HepG2 (cell line): Measurements from ENCODE around the gene CPSF4. TPM values are rescaled to one million over a fixed set of nuclear protein-coding genes. Genes with fewer than 3 reads are reported as not detected.
"Not testable (repeated sequence)": the region's sequence is repeated elsewhere in the genome, so short reads cannot be mapped to it uniquely, and the experiment has no call there.

Experiments
- ATAC-seq: fragments of 200-7000 bp; cut with Tn5 transposase; 3 replicates; pipeline ENCODE4 v1.9.1; 2020; ENCODE audit warnings: mild to moderate bottlenecking, moderate library complexity
- BruUV-seq: library from RNA; stranded (reverse); fragments of 400-500 nt; replicated peaks from 2 replicates; lab custom pipeline; 2021; lab: Mats Ljungman, UMichigan
- CTCF ChIA-PET: fragments of 300-600 bp; formaldehyde crosslinking; extraction: SDS; loops from one replicate; lab custom pipeline; 2021; ENCODE audit warnings: low total read pairs, inconsistent platforms, low intra/inter-chr PET ratio; lab: Yijun Ruan, JAX
- POLR2A ChIA-PET: fragments of 350-600 bp; sonication (Branson Sonifier 250); formaldehyde crosslinking; loops from one replicate; lab custom pipeline; 2020; ENCODE audit warnings: antibody characterized with exemption, inconsistent platforms; lab: Yijun Ruan, JAX
- DNase-seq: peaks from one replicate; pipeline ENCODE4 v3.0.0-alpha.2; 2015; ENCODE audit warnings: low spot score
- FAIRE-seq: peaks from 3 replicates; lab custom pipeline; 2011; peaks lifted over from hg19 to GRCh38; lab: Jason Lieb, UNC
- H2AFZ ChIP-seq: one replicate; pipeline ENCODE4 v1.6.1; 2011; ENCODE audit warnings: low read length, inconsistent platforms
- H3K27ac ChIP-seq: fragments of 300-600 bp; 3 replicates; pipeline ENCODE4 v1.8.0; 2011; ENCODE audit warnings: mixed run types, mild to moderate bottlenecking, mixed read lengths, low read length, inconsistent platforms; ENCODE audit not compliant: insufficient read depth; ENCODE audit errors: extremely low read length
- H3K27me3 ChIP-seq, 2 experiments: fragments of 200-600 bp in 1 of 2; 2 replicates in 1 of 2; 3 replicates in 1 of 2; pipeline versions ENCODE4 v1.6.0 to v1.8.0; 2011; ENCODE audit warnings: low read length in 2 of 2, mild to moderate bottlenecking in 2 of 2, moderate library complexity in 2 of 2, inconsistent platforms in 1 of 2; ENCODE audit not compliant: insufficient read depth in 2 of 2, control insufficient read depth in 1 of 2
- H3K36me3 ChIP-seq, 2 experiments: fragments of 200-600 bp in 1 of 2; replicated peaks in 1 of 2; 2 replicates in 1 of 2; 3 replicates in 1 of 2; pipeline versions ENCODE4 v1.5.1 to v1.8.0; 2011; ENCODE audit warnings: low read length in 2 of 2, inconsistent platforms in 1 of 2; ENCODE audit not compliant: insufficient read depth in 2 of 2, control insufficient read depth in 1 of 2
- H3K4me1 ChIP-seq: 2 replicates; pipeline ENCODE4 v1.5.1; 2012; ENCODE audit warnings: low read length, inconsistent platforms; ENCODE audit not compliant: insufficient read depth
- H3K4me2 ChIP-seq: 2 replicates; pipeline ENCODE4 v1.6.0; 2011; ENCODE audit warnings: low read depth, low read length, inconsistent platforms
- H3K4me3 ChIP-seq, 3 experiments: fragments of 200-600 bp in 1 of 3; sonication (generic), shearing (Covaris generic) in 1 of 3; replicated peaks in 1 of 3; 2 replicates each; pipeline ENCODE4 v1.5.1; 2011 to 2016; ENCODE audit warnings: low read length in 3 of 3, inconsistent platforms in 2 of 3, low read depth in 2 of 3, mild to moderate bottlenecking in 2 of 3, control low read depth in 1 of 3, mixed read lengths in 1 of 3; ENCODE audit not compliant: insufficient read depth in 1 of 3
- H3K79me2 ChIP-seq: one replicate; pipeline ENCODE4 v1.6.1; 2011; ENCODE audit warnings: low read length, inconsistent platforms; ENCODE audit not compliant: insufficient read depth
- H3K9ac ChIP-seq: 2 replicates; pipeline ENCODE4 v1.6.0; 2011; ENCODE audit warnings: mild to moderate bottlenecking, low read depth, low read length, inconsistent platforms; ENCODE audit not compliant: insufficient read depth
- H3K9me3 ChIP-seq: 2 replicates; pipeline ENCODE4 v1.5.1; 2012; ENCODE audit warnings: mild to moderate bottlenecking, low read length
- H4K20me1 ChIP-seq: 2 replicates; pipeline ENCODE4 v1.6.0; 2011; ENCODE audit warnings: inconsistent platforms, mild to moderate bottlenecking, low read length, moderate library complexity; ENCODE audit not compliant: insufficient read depth
- BORCS8-MEF2B ChIP-seq: sonication (generic); formaldehyde crosslinking; IDR thresholded peaks from 2 replicates; pipeline ENCODE4 v1.8.0; 2022; ENCODE audit warnings: mild to moderate bottlenecking, missing genetic modification reagents
- HINFP ChIP-seq: sonication (generic); formaldehyde crosslinking; IDR thresholded peaks from 2 replicates; pipeline ENCODE4 v1.4.0; 2020; ENCODE audit warnings: low read depth, mild to moderate bottlenecking, missing genetic modification reagents
- HIVEP1 ChIP-seq: sonication (generic); formaldehyde crosslinking; IDR thresholded peaks from 2 replicates; pipeline ENCODE4 v1.4.0; 2020; ENCODE audit warnings: mild to moderate bottlenecking, missing genetic modification reagents
- MAFF ChIP-seq: IDR thresholded peaks from 2 replicates; pipeline ENCODE4 v1.6.1; 2011; ENCODE audit warnings: low read depth, low read length, improper control_type of control experiment
- MAFK ChIP-seq, 2 experiments: IDR thresholded peaks in 1 of 2; conservative IDR thresholded peaks in 1 of 2; 2 replicates each; pipeline ENCODE4 v1.6.1; 2011; ENCODE audit warnings: improper control_type of control experiment in 2 of 2, low read length in 2 of 2
- NFYB ChIP-seq: sonication (generic); formaldehyde crosslinking; IDR thresholded peaks from 2 replicates; pipeline ENCODE4 v1.4.0; 2020; ENCODE audit warnings: missing genetic modification reagents
- NFYC ChIP-seq: IDR thresholded peaks from 2 replicates; pipeline ENCODE4 v1.6.1; 2016; ENCODE audit warnings: missing genetic modification reagents, missing compliant biosample characterization
- PAWR ChIP-seq: sonication (generic); formaldehyde crosslinking; IDR thresholded peaks from 2 replicates; pipeline ENCODE4 v1.4.0; 2020; ENCODE audit warnings: missing genetic modification reagents, mild to moderate bottlenecking, borderline replicate concordance
- POLR2A ChIP-seq, 2 experiments: IDR thresholded peaks; 2 replicates each; pipeline ENCODE4 v1.6.1; 2011; ENCODE audit warnings: low read depth in 2 of 2, low read length in 2 of 2, mild to moderate bottlenecking in 1 of 2, moderate library complexity in 1 of 2; ENCODE audit not compliant: insufficient read depth in 1 of 2
- POLR2AphosphoS5 ChIP-seq: IDR thresholded peaks from 2 replicates; pipeline ENCODE4 v1.6.1; 2012; ENCODE audit warnings: low read depth, low read length
- SALL1 ChIP-seq: sonication (generic); formaldehyde crosslinking; IDR thresholded peaks from 2 replicates; pipeline ENCODE4 v1.8.0; 2022; ENCODE audit warnings: mild to moderate bottlenecking, missing genetic modification reagents
- SPEN ChIP-seq: sonication (generic); formaldehyde crosslinking; IDR thresholded peaks from 2 replicates; pipeline ENCODE4 v1.5.1; 2020; ENCODE audit warnings: low read depth, mild to moderate bottlenecking, missing genetic modification reagents
- ZBTB38 ChIP-seq: sonication (generic); formaldehyde crosslinking; IDR thresholded peaks from 2 replicates; pipeline ENCODE4 v1.5.1; 2020; ENCODE audit warnings: mild to moderate bottlenecking, missing genetic modification reagents
- ZBTB7B ChIP-seq: sonication (generic); formaldehyde crosslinking; IDR thresholded peaks from 2 replicates; pipeline ENCODE4 v1.4.0; 2020; ENCODE audit warnings: missing genetic modification reagents
- ZMYM4 ChIP-seq: sonication (generic); formaldehyde crosslinking; IDR thresholded peaks from 2 replicates; pipeline ENCODE4 v1.8.1; 2023; ENCODE audit warnings: mild to moderate bottlenecking, missing genetic modification reagents
- ZNF121 ChIP-seq: sonication (generic); formaldehyde crosslinking; IDR thresholded peaks from 2 replicates; pipeline ENCODE4 v1.5.0; 2020; ENCODE audit warnings: mild to moderate bottlenecking, missing genetic modification reagents
- ZNF230 ChIP-seq: sonication (generic); formaldehyde crosslinking; IDR thresholded peaks from 2 replicates; pipeline ENCODE4 v1.4.0; 2020; ENCODE audit warnings: mild to moderate bottlenecking, missing genetic modification reagents
- ZNF460 ChIP-seq: sonication (generic); formaldehyde crosslinking; IDR thresholded peaks from 2 replicates; pipeline ENCODE4 v1.5.1; 2020; ENCODE audit warnings: missing genetic modification reagents, mild to moderate bottlenecking, borderline replicate concordance
- ZNF619 ChIP-seq: sonication (generic); formaldehyde crosslinking; IDR thresholded peaks from 2 replicates; pipeline ENCODE4 v1.4.0; 2020; ENCODE audit warnings: mild to moderate bottlenecking, missing genetic modification reagents
- ZNF761 ChIP-seq: sonication (generic); formaldehyde crosslinking; conservative IDR thresholded peaks from 2 replicates; pipeline ENCODE4 v1.4.0; 2020; ENCODE audit warnings: mild to moderate bottlenecking, missing genetic modification reagents
- ZNF788 ChIP-seq: sonication (generic); formaldehyde crosslinking; IDR thresholded peaks from 2 replicates; pipeline ENCODE4 v1.5.0; 2020; ENCODE audit warnings: mild to moderate bottlenecking, missing genetic modification reagents, borderline replicate concordance
- WGBS: methylation state at CpG from one replicate; pipeline ENCODE4 v1.1.6; 2017; ENCODE audit warnings: low lambda C conversion rate; 5-methylcytosine and 5-hydroxymethylcytosine counted together
- in situ Hi-C: cut with HindIII; loops from 2 replicates; pipeline ENCODE4 v1.10.0; 2017; ENCODE audit warnings: low pct_unique_long_range_greater_than_20kb; ENCODE audit not compliant: extremely low pct_ligation_motif_present
- intact Hi-C: fragments of 100-400 bp; cut with micrococcal nuclease; formaldehyde crosslinking; loops from one replicate; pipeline ENCODE4 v1.10.0; 2022; ENCODE audit not compliant: unreplicated experiment
- polyA plus RNA-seq, 8 experiments: library from polyadenylated mRNA; depleted of rRNA in 3 of 8; stranded (reverse) in 7 of 8; unstranded in 1 of 8; fragments of >200 nt; fragmentation: Illumina TruSeq in 4 of 8; extraction: Trizol in 4 of 8; gene quantifications; 2 replicates each; pipeline versions ENCODE4 v1.2.1 to v1.2.3, GENCODE V29; 2011 to 2016; ENCODE audit warnings: low read depth in 4 of 8, missing spikeins in 1 of 8, mixed read lengths in 1 of 8; ENCODE audit not compliant: insufficient read depth in 1 of 8
- total RNA-seq, 5 experiments: library from RNA; depleted of rRNA; stranded (reverse); fragments of >200 nt; fragmentation: Illumina TruSeq; extraction: Trizol; gene quantifications; 2 replicates each; pipeline ENCODE4 v1.2.3, GENCODE V29; 2016; ENCODE audit warnings: low read depth in 1 of 5

Gene CPSF4
- total and polyA plus RNA-seq, 2 of the 13 experiments (the other 11 are each of a cell fraction or from before 2014, with no cell fraction given), result 34.1 to 49.6 TPM

- intact Hi-C loops, result loop anchor here (5.0 kb wide), 1 partner anchor 56 kb away; the partner anchor contains the start of gene ZNF655
These were observed 62.5 kb downstream of the CPSF4 start for GRCh38 chr7:99501236-99501635.

GRCh38 chr7:99504281-99504602 lies 65.5 kb downstream of the CPSF4 start:
- Histone ChIP-seq H3K9ac (peak overlapping the region; percentile 80), H2AFZ (no peak overlapping the region), H4K20me1 (peaks cover 7% of the 10 kb centered on the region; the same call in 1 of the 2 replicates), H3K36me3 (0 out of 5 replicates have a peak, but pooled peaks cover 0 to 1% of the 10 kb centered on the region in 2 experiments), H3K27ac (peak overlapping the region; percentile 76), H3K4me3 (peak overlapping the region; percentile 87 to 94 (median 88); a peak in 5 of 6 replicates), H3K4me1 (peaks cover 25% of the 10 kb centered on the region), H3K27me3 (no peaks in the 10 kb centered on the region; a peak in 1 of 5 replicates), H3K9me3 (no peaks in the 10 kb centered on the region), H3K4me2 (peak overlapping the region; percentile 73), H3K79me2 (peaks cover 41% of the 10 kb centered on the region)
- DNase-seq (peak; percentile 95), ATAC-seq (peak; percentile 88), FAIRE-seq (no peak)
- BruUV-seq, result no TSS peak
- ChIA-PET CTCF (no interaction called here), POLR2A (interaction anchor here (0.7 to 2.0 kb wide), 18 partner anchors 12 to 296 kb away, joined by 3 to 42 read pairs (median 6); partner anchors contain the start of genes ATP5MF, BUD31, FAM200A and KPNA7)
- intact Hi-C loops (loop anchor here (5.0 kb wide), 1 partner anchor 53 kb away; the partner anchor contains the start of gene ZNF655), in situ Hi-C loops (no loop called here)
- whole genome bisulfite sequencing, result 26% methylated on average over 6 of the region's 19 CpGs
- TF ChIP-seq ZNF788 (CRISPR knock-in tag), result 0 out of 2 replicates have a peak, but pooled peaks have one; percentile 31
- no peak for TF ChIP-seq PAWR (CRISPR knock-in tag)
- TF ChIP-seq POLR2AphosphoS5, result 0 out of 2 replicates have a peak, but pooled peaks have one; percentile 37
- TF ChIP-seq ZNF460, result no peak
- peak; percentile 6; the same call in 1 of the 2 replicates for TF ChIP-seq SALL1 (CRISPR knock-in tag)
- peak; percentile 83; the same call in 1 of the 2 replicates for TF ChIP-seq ZNF121 (CRISPR knock-in tag)
- TF ChIP-seq ZNF761 (CRISPR knock-in tag), result 0 out of 2 replicates have a peak, but pooled peaks have one; percentile 12
- peak; percentile 50; the same call in 1 of the 2 replicates for TF ChIP-seq ZNF230 (CRISPR knock-in tag)
- peak in 1 of 2 experiments; percentile 47; a peak in 1 of 4 replicates for TF ChIP-seq POLR2A (IDR thresholded peaks at IDR 0.05; ENCODE audit: insufficient read depth in 1 of 2, low read depth in 2 of 2, low read length in 2 of 2)
- TF ChIP-seq HIVEP1 (CRISPR knock-in tag), result 0 out of 2 replicates have a peak, but pooled peaks have one; percentile 28
- TF ChIP-seq BORCS8-MEF2B (CRISPR knock-in tag), result peak; percentile 14; the same call in 1 of the 2 replicates
- 0 out of 2 replicates have a peak, but pooled peaks have one; percentile 39 for TF ChIP-seq HINFP (CRISPR knock-in tag)
- peak; percentile 32; the same call in 1 of the 2 replicates for TF ChIP-seq SPEN (CRISPR knock-in tag)
- TF ChIP-seq ZBTB7B (CRISPR knock-in tag), result 0 out of 2 replicates have a peak, but pooled peaks have one; percentile 41
- peak; percentile 22; the same call in 1 of the 2 replicates for TF ChIP-seq ZNF619 (CRISPR knock-in tag)

More at GRCh38 chr7:99501236-99501635, 62.5 kb downstream of the CPSF4 start:
- Histone ChIP-seq H3K4me3 (peak overlapping the region in 1 of 3 experiments; percentile 75; a peak in 2 of 6 replicates), H3K4me2 (peak overlapping the region; percentile 79), H3K79me2 (peaks cover 48% of the 10 kb centered on the region), H4K20me1 (peaks cover 18% of the 10 kb centered on the region), H3K4me1 (peaks cover 25% of the 10 kb centered on the region)
- POLR2A ChIA-PET, result interaction anchor here (1.3 to 4.5 kb wide), 5 partner anchors 28 to 116 kb away, joined by 3 to 31 read pairs (median 8); partner anchors contain the start of genes ATP5MF, ZNF655, ZNF789 and ZSCAN25
- DNase-seq, result peak; percentile 47
- H3K27ac ChIP-seq, ATAC-seq, in situ Hi-C loops, H2AFZ ChIP-seq, H3K27me3 ChIP-seq, FAIRE-seq, H3K9ac ChIP-seq, CTCF ChIA-PET, H3K36me3 ChIP-seq, H3K9me3 ChIP-seq: not testable (repeated sequence)
- WGBS, result 93% methylated on average over 12 of the region's 12 CpGs
- TF ChIP-seq ZBTB38 (CRISPR knock-in tag), result peak; percentile 22; the same call in 1 of the 2 replicates
- TF ChIP-seq ZMYM4 (CRISPR knock-in tag), result peak; percentile 43; the same call in 1 of the 2 replicates
- peak; percentile 71 for TF ChIP-seq NFYC (CRISPR knock-in tag)
- TF ChIP-seq MAFF, result peak; percentile 75
- TF ChIP-seq MAFK (conservative IDR thresholded peaks at IDR 0.05 in 1 of 2, IDR thresholded peaks at IDR 0.05 in 1 of 2; ENCODE audit: low read length in 2 of 2), result peak; percentile 69 to 75
- peak; percentile 65 for TF ChIP-seq NFYB (CRISPR knock-in tag)
- TSS peak; percentile 38 for BruUV-seq
